Superior temporal gyrus (tissue), 1 donor: Measurements from ENCODE around the gene OPN1MW.
"Not testable (repeated sequence)": the region's sequence is repeated elsewhere in the genome, so short reads cannot be mapped to it uniquely, and the experiment has no call there.

Experiments used
- DNase-seq: peaks from one replicate; pipeline ENCODE4 v3.0.0-alpha.2; 2016; ENCODE audit errors: extremely low spot score

OPN1MW gene

GRCh38 chrX:154209670-154210418 is 27.4 kb downstream of the OPN1MW start:
- DNase-seq, result not testable (repeated sequence)

DNA sequence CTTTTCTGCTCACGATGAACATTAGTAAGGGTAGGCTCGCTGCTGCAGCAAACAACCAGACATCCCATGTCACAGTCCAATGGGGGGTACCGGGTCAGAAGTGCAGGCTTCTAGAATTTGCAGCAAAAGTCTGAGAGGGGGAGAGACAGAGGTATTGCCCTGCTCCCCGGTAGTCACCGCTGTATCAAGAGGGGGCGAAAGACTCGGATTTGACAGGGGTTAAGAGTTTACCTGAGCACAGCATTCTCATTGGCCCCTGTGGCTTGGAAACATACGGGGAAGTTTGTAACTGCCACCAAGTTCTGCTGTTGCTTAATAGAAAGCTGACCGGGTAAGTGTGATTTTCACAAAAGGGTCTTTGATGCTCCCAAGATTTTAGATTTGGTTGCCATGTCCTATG is 28.7 kb downstream of the OPN1MW start:
- not testable (repeated sequence) for DNase-seq

DNA sequence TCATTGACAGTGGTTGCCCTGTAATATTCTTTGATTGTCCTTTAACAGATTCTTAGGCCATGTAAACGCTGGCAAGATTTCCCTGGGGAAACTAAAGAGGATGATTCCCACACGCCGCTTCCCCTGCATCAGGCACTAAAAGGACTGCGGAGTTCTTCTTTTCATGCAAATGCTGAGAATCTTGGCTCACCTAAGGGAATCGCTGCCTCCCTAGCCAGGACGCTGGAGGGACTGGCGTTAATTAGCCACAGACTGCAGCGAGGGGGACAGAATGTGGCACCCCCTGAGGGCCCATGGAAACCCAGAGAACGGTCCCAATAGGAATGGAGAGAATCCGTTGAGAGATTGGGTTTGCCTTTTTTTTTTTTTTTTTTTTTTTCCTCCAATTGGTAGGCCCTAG is 29.1 kb downstream of the OPN1MW start:
- not testable (repeated sequence) for DNase-seq

DNA sequence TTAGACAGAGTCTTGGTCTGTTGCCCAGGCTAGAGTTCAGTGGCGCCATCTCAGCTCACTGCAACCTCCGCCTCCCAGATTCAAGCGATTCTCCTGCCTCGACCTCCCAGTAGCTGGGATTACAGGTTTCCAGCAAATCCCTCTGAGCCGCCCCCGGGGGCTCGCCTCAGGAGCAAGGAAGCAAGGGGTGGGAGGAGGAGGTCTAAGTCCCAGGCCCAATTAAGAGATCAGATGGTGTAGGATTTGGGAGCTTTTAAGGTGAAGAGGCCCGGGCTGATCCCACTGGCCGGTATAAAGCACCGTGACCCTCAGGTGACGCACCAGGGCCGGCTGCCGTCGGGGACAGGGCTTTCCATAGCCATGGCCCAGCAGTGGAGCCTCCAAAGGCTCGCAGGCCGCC is 37.1 kb downstream of the OPN1MW start, which contains the start of gene OPN1MW2:
TSS of gene OPN1MW2 (plus strand) at position 301 of the 400 bp plus-strand sequence. CDS start at position 361, 60 bp downstream.
- DNase-seq, result not testable (repeated sequence)

- not testable (repeated sequence) for DNase-seq
Observed at GRCh38 chrX:154225292-154225691, 42.9 kb downstream of the OPN1MW start.

GRCh38 chrX:154226706-154227105 is 44.3 kb downstream of the OPN1MW start:
- not testable (repeated sequence) for DNase-seq

DNA sequence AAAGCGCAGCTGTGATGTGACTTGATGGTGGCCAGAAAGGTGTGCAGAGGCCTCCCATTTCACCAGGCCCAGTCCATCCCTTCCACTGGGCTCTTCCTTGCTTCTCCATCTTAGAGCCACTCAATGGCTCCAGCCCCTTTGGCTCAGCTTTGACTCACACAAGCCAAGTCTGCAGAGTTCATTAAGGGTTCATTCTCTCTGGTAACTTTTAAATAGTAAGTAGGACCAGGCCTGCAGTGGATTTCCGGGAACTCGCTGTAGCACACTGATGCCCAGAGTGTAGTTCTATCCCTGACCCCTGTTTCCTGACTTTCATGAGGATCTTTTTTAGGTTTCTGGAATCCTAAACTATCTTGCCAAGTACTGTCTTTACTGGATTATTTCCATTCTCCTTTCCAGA is 49.0 kb downstream of the OPN1MW start:
- not testable (repeated sequence) for DNase-seq

DNA sequence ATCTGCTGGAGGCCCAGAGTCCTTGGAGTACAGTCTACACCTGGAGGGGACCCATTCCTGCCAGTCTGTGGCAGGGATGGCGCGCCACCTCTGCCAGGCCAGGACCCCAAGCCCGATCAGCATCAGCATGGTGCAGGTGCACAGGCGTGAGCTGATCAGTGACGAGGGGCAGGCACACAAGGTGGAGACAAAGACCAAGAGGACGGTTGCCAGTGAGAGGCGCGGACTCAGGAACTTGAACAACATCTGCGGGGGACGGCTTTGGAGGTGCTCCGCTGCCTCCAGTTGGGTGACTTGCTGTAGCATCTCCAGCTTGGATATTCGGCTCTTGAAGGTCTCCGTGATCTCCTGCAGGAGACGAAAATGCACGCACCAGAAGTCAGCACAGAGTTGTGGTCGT is 51.2 kb downstream of the OPN1MW start:
- not testable (repeated sequence) for DNase-seq

GRCh38 chrX:154238939-154239559 is 56.7 kb downstream of the OPN1MW start:
- not testable (repeated sequence) for DNase-seq

GRCh38 chrX:154239982-154240503 is 57.6 kb downstream of the OPN1MW start:
- DNase-seq, result not testable (repeated sequence)
